Astrocyte of the spinal cord (primary cell): ENCODE data around the gene SMCR8.
"Not testable (repeated sequence)": the region's sequence is repeated elsewhere in the genome, so short reads cannot be mapped to it uniquely, and the experiment has no call there.

ENCODE experiments used
- DNase-seq: peaks from one replicate; pipeline ENCODE4 v3.0.0; 2011; ENCODE audit warnings: low read depth, low spot score
- H3K4me3 ChIP-seq: 2 replicates; pipeline ENCODE4 v1.5.1; 2011; ENCODE audit warnings: low read depth, mild to moderate bottlenecking, low read length, moderate library complexity
- in situ Hi-C: cut with HindIII; loops from 2 replicates; pipeline ENCODE4 v1.10.0; 2017; ENCODE audit warnings: low sequenced_read_pairs
- TF ChIP-seq, protein P1 (sequence below): IDR thresholded peaks from 2 replicates; pipeline ENCODE4 v1.5.1; 2012; ENCODE audit warnings: low read depth, mild to moderate bottlenecking, low read length, inconsistent platforms

The SMCR8 gene

DNA sequence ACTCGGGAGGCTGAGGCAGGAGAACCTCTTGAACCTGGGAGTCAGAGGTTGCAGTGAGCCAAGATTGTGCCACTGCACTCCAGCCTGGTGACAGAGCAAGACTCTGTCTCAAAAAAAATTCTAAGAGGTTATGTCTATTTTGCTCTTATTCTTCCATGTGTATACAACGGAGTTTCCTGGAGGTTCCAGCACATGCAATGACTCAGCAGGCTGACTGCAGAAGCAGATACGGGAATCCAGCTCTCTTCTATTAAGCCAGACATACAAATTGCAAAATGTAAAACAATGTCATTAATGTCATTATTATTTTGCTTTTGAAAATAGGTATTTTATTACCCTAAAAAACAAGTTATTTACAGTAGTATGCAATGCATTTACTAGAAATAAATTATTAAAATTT, 36.2 kb upstream of the SMCR8 start:
- in situ Hi-C loops, result no loop called here
- no peak overlapping the region for H3K4me3 ChIP-seq
- no peak for DNase-seq
- TF ChIP-seq, protein P1, sequence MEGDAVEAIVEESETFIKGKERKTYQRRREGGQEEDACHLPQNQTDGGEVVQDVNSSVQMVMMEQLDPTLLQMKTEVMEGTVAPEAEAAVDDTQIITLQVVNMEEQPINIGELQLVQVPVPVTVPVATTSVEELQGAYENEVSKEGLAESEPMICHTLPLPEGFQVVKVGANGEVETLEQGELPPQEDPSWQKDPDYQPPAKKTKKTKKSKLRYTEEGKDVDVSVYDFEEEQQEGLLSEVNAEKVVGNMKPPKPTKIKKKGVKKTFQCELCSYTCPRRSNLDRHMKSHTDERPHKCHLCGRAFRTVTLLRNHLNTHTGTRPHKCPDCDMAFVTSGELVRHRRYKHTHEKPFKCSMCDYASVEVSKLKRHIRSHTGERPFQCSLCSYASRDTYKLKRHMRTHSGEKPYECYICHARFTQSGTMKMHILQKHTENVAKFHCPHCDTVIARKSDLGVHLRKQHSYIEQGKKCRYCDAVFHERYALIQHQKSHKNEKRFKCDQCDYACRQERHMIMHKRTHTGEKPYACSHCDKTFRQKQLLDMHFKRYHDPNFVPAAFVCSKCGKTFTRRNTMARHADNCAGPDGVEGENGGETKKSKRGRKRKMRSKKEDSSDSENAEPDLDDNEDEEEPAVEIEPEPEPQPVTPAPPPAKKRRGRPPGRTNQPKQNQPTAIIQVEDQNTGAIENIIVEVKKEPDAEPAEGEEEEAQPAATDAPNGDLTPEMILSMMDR, result no peak

DNA sequence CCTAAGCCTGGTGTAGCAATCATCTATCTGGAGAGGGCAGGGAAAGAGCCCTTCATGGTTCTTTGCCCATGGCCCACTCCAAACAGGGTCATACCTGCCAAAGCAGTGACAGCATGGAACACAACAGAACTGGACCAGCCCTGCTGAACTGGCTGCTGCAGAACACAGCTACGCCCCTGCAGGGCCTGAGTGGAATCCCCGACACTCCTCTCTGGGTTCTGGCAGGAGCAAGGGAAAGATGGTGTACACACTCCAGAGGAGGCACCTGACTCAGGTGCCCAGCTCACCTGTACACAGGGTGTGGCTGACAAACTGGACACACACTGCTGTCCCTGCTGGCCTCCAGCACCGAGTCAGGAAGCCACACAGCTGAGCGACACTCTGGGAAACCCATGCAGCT, 34.8 kb upstream of the SMCR8 start:
- H3K4me3 ChIP-seq, result no peak overlapping the region
- DNase-seq, result no peak
- TF ChIP-seq, protein P1, result no peak
- in situ Hi-C loops, result no loop called here

DNA sequence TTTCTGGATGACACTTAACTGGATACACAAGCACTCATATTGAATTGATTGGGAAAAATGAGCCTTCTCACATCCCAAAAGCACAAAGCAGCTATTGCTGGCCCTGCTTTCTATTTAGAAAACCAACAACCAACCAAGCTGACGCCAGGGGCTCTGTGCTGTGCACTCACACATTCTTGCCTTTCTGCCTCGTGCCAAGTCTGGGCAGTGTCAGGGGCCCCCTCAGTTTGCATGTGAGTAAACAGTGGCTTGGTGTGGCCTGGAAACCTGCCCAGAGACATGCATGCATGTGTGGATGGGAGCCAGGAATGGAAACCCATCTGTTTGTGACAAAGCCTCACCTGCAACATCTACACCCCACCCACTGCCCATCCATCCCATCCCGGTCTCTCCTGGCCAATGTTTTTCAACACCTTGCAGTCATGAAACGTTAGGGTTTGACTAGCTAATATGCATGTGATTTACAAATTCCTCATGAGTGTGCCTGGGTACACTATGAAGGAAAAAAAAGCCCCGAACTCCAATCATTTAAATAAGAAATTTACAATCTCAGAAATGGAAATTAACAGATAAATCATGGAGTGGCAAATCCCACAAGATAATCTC, 34.2 kb upstream of the SMCR8 start:
- TF ChIP-seq, protein P1, result no peak
- no peak for DNase-seq
- H3K4me3 ChIP-seq, result no peak overlapping the region
- in situ Hi-C loops, result no loop called here

DNA sequence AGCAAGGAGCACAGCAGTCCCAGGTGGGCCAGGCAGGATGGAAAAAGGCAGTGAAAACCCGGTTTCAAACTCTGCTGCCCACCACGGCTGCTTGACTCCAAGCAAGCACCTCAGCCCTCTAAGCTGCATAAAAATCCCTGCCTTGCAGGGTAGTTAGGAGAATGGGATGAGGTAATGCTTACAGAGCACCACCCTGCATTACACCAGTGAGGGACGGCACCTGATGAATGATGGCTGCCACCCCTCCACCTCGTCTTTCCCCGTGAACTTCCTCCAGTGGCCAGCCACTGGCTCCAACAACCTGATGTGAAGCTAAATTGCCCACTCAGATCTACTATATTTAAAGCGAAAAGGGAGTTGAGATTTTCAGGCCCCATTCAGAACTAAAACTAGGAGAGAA, 33.3 kb upstream of the SMCR8 start:
- H3K4me3 ChIP-seq, result no peak overlapping the region
- no peak for DNase-seq
- TF ChIP-seq, protein P1, result no peak
- in situ Hi-C loops, result no loop called here

DNA sequence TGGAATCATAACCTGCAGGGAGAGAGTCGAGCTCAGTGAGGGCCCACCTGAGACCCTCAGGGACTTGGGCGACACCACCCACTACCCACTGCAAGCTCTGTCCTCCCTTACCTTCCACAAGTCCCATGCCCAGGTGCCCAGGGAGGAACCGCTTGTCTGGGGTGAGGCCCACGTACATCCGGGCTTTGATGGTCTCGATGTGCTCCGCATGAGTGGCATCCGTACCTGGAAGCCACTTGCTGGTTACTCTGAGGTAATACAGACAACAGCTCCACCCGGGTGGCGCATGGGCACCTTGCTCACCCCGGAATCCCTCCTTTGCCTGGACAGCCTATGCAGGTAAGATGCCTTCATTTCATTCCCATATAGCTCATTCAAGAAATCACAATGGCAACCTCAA, 29.8 kb upstream of the SMCR8 start:
- TF ChIP-seq, protein P1, result no peak
- in situ Hi-C loops, result no loop called here
- no peak for DNase-seq

DNA sequence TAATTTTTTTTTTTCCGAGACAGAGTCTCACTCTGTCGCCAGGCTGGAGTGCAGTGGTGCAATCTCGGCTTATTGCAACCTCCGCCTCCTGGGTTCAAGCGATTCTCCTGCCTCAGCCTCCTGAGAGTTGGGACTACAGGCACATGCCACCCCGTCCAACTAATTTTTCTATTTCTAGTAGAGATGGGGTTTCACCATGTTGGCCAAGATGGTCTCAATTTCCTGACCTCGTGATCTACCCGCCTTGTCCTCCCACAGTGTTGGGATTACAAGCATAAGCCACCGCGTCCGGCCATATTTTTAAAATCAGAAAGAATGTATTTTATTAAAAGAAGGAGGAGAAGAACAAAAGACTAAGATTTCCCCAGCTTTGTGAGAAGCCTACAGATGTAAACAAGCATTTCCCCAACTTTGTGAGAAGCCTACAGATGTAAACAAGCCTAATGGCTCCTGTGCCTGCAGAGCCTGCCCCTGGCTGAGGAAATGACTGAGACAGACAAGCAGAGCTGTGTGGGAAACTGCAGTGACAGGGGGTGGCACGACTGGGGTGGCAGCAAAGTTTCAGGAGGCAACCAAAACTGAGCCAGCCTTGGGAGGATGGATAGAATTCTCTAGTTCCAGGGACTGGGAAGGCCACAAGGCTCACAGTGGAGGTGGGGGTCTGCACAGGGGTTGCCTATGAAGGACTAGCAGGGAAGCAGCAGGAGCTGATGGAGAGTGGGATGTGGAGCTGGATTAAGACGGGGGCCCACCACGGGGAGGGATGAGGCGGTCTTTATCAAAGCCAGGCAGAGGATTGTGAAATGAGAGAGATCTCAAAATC, 23.2 kb upstream of the SMCR8 start:
- in situ Hi-C loops, result no loop called here
- TF ChIP-seq, protein P1, result no peak
- H3K4me3 ChIP-seq, result no peak overlapping the region
- DNase-seq, result no peak

More for the DNA sequence above, 29.8 kb upstream of the SMCR8 start:
- no peak overlapping the region for H3K4me3 ChIP-seq

DNA sequence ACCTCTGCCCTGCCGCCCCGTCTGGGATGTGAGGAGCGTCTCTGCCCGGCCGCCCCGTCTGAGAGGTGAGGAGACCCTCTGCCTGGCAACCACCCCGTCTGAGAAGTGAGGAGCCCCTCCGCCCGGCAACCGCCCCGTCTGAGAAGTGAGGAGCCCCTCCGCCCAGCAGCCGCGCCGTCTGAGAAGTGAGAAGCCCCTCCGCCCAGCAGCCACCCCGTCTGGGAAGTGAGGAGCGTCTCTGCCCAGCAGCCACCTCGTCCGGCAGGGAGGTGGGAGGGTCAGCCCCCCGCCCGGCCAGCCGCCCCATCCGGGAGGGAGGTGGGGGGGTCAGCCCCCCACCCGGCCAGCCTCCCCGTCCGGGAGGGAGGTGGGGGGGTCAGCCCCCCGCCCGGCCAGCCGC, 17.0 kb upstream of the SMCR8 start:
- DNase-seq, in situ Hi-C loops: not testable (repeated sequence)

More for the DNA sequence above, 17.0 kb upstream of the SMCR8 start:
- H3K4me3 ChIP-seq, result not testable (repeated sequence)
